Left ventricle myocardium inferior (tissue), 1 donor: ENCODE measurements around the gene CELF4. TPM values are rescaled to one million over a fixed set of nuclear protein-coding genes. Genes with fewer than 3 reads are reported as not detected.

ENCODE experiments used
- DNase-seq: peaks from one replicate; pipeline ENCODE4 v3.0.0-alpha.2; 2020
- H3K27ac ChIP-seq: fragments of 200-600 bp; replicated peaks from 2 replicates; pipeline ENCODE4 v1.8.0; 2021
- H3K27me3 ChIP-seq: fragments of 200-600 bp; 2 replicates; pipeline ENCODE4 v1.8.0; 2021; ENCODE audit warnings: low read depth
- H3K36me3 ChIP-seq: fragments of 200-600 bp; 2 replicates; pipeline ENCODE4 v1.8.0; 2021
- H3K4me1 ChIP-seq: fragments of 200-600 bp; 2 replicates; pipeline ENCODE4 v1.8.0; 2021
- H3K4me3 ChIP-seq: fragments of 200-600 bp; 2 replicates; pipeline ENCODE4 v1.8.0; 2021; ENCODE audit warnings: mild to moderate bottlenecking, moderate library complexity
- H3K9me3 ChIP-seq: fragments of 200-600 bp; replicated peaks from 2 replicates; pipeline ENCODE4 v1.8.0; 2021
- CTCF ChIP-seq: fragments of 200-600 bp; IDR thresholded peaks from 2 replicates; pipeline ENCODE4 v1.8.0; 2021; ENCODE audit warnings: antibody characterized with exemption, mild to moderate bottlenecking, borderline replicate concordance
- intact Hi-C: fragments of 100-400 bp; cut with micrococcal nuclease; formaldehyde crosslinking; loops from one replicate; pipeline ENCODE4 v1.11.0; 2022
- total RNA-seq: library from RNA; stranded (reverse); fragmentation: NEBNext Ultra II Directional; extraction: Animal tissue kit (Norgen Biotek cat#: 25700); gene quantifications from one replicate; pipeline ENCODE4 v1.2.1, GENCODE V29; 2021
- donor health status: DM: no; HTN: yes; CAD: no; lungs with severe emphysema.

Gene CELF4
- total RNA-seq, 1 donor from 2014 or later: 0.60 TPM

- no peak for TF ChIP-seq CTCF
- no peaks in the 10 kb centered on the region for H3K9me3 ChIP-seq
- no peaks in the 10 kb centered on the region for H3K36me3 ChIP-seq
- intact Hi-C loops: no loop called here
- H3K27ac ChIP-seq: no peak overlapping the region
- DNase-seq: no peak
- H3K4me3 ChIP-seq: no peak overlapping the region
- peaks cover 12% of the 10 kb centered on the region for H3K4me1 ChIP-seq
- H3K27me3 ChIP-seq: peaks cover 99% of the 10 kb centered on the region
Observed at GRCh38 chr18:37254973-37255372, 310.6 kb downstream of the CELF4 start.

DNA sequence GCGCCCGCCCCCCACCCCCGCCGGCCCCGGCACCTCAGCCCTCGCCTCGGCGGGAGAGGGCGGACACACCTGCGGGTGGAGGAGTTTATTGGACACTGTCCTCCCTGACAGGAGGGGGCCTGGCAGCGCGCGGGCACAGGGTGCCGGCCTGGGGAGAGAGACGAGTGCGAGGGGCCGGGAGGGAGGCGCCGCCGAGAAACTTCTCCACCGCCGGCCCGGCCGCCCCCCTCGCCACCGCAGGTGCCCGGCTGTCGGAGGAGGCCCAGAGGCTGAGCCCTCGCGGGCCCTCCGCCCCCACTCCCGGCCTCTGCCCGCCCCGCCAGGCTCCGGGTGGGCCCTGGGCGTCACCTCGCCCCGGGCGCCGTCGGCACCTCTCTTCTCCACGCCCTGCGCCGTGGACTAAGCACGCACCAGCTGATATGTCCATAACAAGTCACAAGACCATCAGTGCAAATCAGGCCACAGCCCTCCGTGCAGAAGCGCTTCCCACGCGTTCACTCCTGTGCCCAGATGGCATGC lies 311.3 kb downstream of the CELF4 start:
- TF ChIP-seq CTCF: no peak
- DNase-seq: no peak
- Histone ChIP-seq H3K4me3 (peak overlapping the region; percentile 66), H3K4me1 (peaks cover 12% of the 10 kb centered on the region), H3K27ac (no peak overlapping the region), H3K27me3 (peaks cover 99% of the 10 kb centered on the region), H3K9me3 (no peaks in the 10 kb centered on the region), H3K36me3 (no peaks in the 10 kb centered on the region)
- intact Hi-C loops: no loop called here

DNA sequence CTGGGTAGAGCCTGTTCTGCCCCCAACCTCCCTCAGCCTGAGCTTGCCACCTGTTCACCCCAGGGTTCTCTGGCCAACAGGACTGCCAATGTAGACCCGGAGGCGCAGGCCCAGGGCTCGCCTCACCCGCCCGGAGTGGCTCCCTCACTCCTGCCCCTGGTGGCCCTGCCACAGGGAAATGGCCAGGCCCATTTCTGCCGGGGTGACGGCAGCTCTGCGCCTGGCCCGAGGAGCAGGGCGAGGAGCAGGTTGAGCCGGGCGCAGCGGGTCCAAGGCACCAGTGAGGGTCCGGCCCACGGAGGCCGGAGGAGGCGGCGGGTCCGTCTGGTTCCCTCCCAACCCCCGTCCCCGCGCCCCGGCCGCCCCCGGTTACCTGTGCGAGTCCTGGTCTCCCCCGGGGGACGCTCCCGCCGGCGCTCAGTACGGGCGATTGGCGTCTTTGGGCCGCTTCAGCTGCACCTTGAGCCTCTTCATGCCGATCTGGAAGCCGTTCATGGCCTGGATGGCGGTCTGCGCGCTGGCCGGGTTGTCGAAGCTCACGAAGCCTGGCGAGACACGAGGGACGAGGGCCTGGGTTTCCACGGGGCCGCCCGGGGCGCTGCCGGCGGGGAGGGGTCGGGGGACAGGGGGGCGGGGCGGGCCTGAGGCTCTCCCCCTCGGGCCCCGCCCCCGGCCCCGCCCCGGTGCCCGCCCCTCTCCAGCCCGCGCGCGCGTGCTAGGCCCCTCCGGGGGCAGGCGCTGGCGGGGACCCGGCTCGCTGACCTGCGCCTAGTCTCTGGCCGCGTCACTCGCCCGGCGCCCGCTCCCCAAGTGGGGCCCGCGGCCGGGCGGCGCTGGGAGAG lies 312.0 kb downstream of the CELF4 start:
- Histone ChIP-seq H3K27me3 (peaks cover 95% of the 10 kb centered on the region), H3K9me3 (no peaks in the 10 kb centered on the region), H3K36me3 (no peaks in the 10 kb centered on the region), H3K4me1 (peaks cover 12% of the 10 kb centered on the region), H3K4me3 (peak overlapping the region; percentile 66), H3K27ac (no peak overlapping the region)
- no peak for DNase-seq
- no peak for TF ChIP-seq CTCF
- intact Hi-C loops: no loop called here

DNA sequence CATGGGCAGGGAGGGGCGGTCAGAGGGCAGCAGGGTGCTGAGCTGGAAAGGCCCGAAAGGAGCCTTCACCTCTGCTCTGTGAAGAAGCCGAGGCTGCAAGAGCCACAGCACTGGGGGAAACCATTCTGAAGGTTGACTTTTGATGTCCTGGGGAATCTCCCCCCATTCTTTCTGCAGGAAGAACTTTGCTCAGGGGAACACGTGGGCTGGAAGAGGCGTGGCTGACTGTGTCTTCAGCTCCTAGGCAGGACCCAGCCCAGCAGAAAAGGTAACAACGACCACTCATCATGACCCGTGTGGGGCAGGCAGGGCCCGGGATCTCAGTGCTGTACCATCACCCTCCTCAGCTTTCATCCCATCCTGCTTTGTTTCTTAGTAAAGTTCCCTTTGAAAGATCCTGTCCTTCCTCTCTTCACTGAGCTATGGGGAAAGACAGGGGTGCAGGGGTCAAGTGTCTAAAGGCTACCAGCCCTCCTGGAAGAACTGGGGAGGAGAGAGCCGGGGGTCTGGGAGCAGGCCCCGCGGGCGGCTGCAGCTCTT lies 312.7 kb downstream of the CELF4 start:
- H3K36me3 ChIP-seq: no peaks in the 10 kb centered on the region
- H3K27me3 ChIP-seq: peaks cover 88% of the 10 kb centered on the region
- H3K27ac ChIP-seq: no peak overlapping the region
- no peak for DNase-seq
- no peaks in the 10 kb centered on the region for H3K9me3 ChIP-seq
- H3K4me1 ChIP-seq: peaks cover 12% of the 10 kb centered on the region
- H3K4me3 ChIP-seq: no peak overlapping the region
- intact Hi-C loops: no loop called here
- no peak for TF ChIP-seq CTCF

- peaks cover 12% of the 10 kb centered on the region for H3K4me1 ChIP-seq
- H3K9me3 ChIP-seq: no peaks in the 10 kb centered on the region
- no peak overlapping the region for H3K27ac ChIP-seq
- intact Hi-C loops: no loop called here
- no peak for DNase-seq
- H3K27me3 ChIP-seq: peaks cover 83% of the 10 kb centered on the region
- TF ChIP-seq CTCF: no peak
- no peak overlapping the region for H3K4me3 ChIP-seq
- no peaks in the 10 kb centered on the region for H3K36me3 ChIP-seq
Observed at GRCh38 chr18:37252342-37252741, 313.3 kb downstream of the CELF4 start.
